ENCODE measurements around the gene GOPC.
"Not testable (repeated sequence)": the region's sequence is repeated elsewhere in the genome, so short reads cannot be mapped to it uniquely, and the experiment has no call there.

Gene GOPC

GRCh38 chr6:117547688-117548621, 54.4 kb downstream of the GOPC start:
- peak in 1 of 2 donors; percentile 7 for DNase-seq

- no peak for DNase-seq
Observed at GRCh38 chr6:117546674-117547073, 55.6 kb downstream of the GOPC start.

- no peak for DNase-seq
Observed at GRCh38 chr6:117545161-117545595, 57.1 kb downstream of the GOPC start.

- no peak for DNase-seq
Observed at GRCh38 chr6:117544716-117545115, 57.6 kb downstream of the GOPC start.

- no peak for DNase-seq
Observed at GRCh38 chr6:117542493-117542892, 59.8 kb downstream of the GOPC start.

- no peak for DNase-seq
Observed at GRCh38 chr6:117540670-117541069, 61.6 kb downstream of the GOPC start.

- DNase-seq: no peak
Observed at GRCh38 chr6:117538615-117539014, 63.7 kb downstream of the GOPC start.

GRCh38 chr6:117536317-117536716, 66.0 kb downstream of the GOPC start:
- no peak for DNase-seq

- no peak for DNase-seq
Observed at GRCh38 chr6:117534974-117535373, 67.3 kb downstream of the GOPC start.

GRCh38 chr6:117533775-117534174, 68.5 kb downstream of the GOPC start:
- DNase-seq: no peak

- DNase-seq: no peak
Observed at GRCh38 chr6:117531809-117532725, 70.2 kb downstream of the GOPC start.

- DNase-seq: no peak
Observed at GRCh38 chr6:117531346-117531745, 71.0 kb downstream of the GOPC start.

GRCh38 chr6:117530467-117531242, 71.7 kb downstream of the GOPC start:
- no peak for DNase-seq

GRCh38 chr6:117525607-117526006, 76.7 kb downstream of the GOPC start:
- no peak for DNase-seq

GRCh38 chr6:117521791-117522502, 80.4 kb downstream of the GOPC start:
- DNase-seq: no peak

- no peak for DNase-seq
Observed at GRCh38 chr6:117520603-117521395, 81.5 kb downstream of the GOPC start.

- no peak for DNase-seq
Observed at GRCh38 chr6:117518870-117519269, 83.4 kb downstream of the GOPC start.

GRCh38 chr6:117517995-117518394, 84.3 kb downstream of the GOPC start:
- not testable (repeated sequence) for DNase-seq

- DNase-seq: no peak
Observed at GRCh38 chr6:117515326-117515725, 87.0 kb downstream of the GOPC start.

GRCh38 chr6:117514655-117515054, 87.7 kb downstream of the GOPC start:
- no peak for DNase-seq

- no peak for DNase-seq
Observed at GRCh38 chr6:117513778-117514365, 88.4 kb downstream of the GOPC start.
